ENCODE results near the gene ARVCF.

ARVCF gene

GRCh38 chr22:20056161-20056560 lies 39.5 kb upstream of the ARVCF start:
- H3K4me1 ChIP-seq (ENCODE audit: control insufficient read depth, low read length): no peaks in the 10 kb centered on the region
- no peaks in the 10 kb centered on the region for H3K79me2 ChIP-seq (ENCODE audit: control insufficient read depth, low read length)
- no peaks in the 10 kb centered on the region for H4K20me1 ChIP-seq (ENCODE audit: control insufficient read depth, insufficient read depth, low read depth, low read length)
- H3K9me2 ChIP-seq (replicated peaks; ENCODE audit: control insufficient read depth, low read length): no peaks in the 10 kb centered on the region
- TF ChIP-seq EZH2phosphoT487 (IDR thresholded peaks at IDR 0.05; ENCODE audit: borderline replicate concordance, low read length) (no peak), CTCF (IDR thresholded peaks at IDR 0.05; ENCODE audit: low read depth, low read length, poor library complexity, severe bottlenecking) (no peak)
- no peaks in the 10 kb centered on the region for H3K27me3 ChIP-seq (ENCODE audit: control insufficient read depth, low read length)
- no peak overlapping the region for H3K27ac ChIP-seq (ENCODE audit: low read depth, low read length)
- H3F3A ChIP-seq (ENCODE audit: control insufficient read depth, insufficient read depth): no peaks in the 10 kb centered on the region
- H3K36me3 ChIP-seq (ENCODE audit: control insufficient read depth, low read length): peaks cover 5% of the 10 kb centered on the region; the same call in 1 of the 2 replicates
- no peaks in the 10 kb centered on the region for H3K9me3 ChIP-seq (ENCODE audit: control insufficient read depth, insufficient read depth, low read length)
- H3K4me3 ChIP-seq (ENCODE audit: low read length): no peak overlapping the region
- no peak overlapping the region for H3K4me2 ChIP-seq (ENCODE audit: low read length)

GRCh38 chr22:20055654-20056053 lies 39.0 kb upstream of the ARVCF start:
- Histone ChIP-seq H3K27ac (ENCODE audit: low read depth, low read length) (no peak overlapping the region), H3K27me3 (ENCODE audit: control insufficient read depth, low read length) (no peaks in the 10 kb centered on the region), H4K20me1 (ENCODE audit: control insufficient read depth, insufficient read depth, low read depth, low read length) (no peaks in the 10 kb centered on the region), H3K9me3 (ENCODE audit: control insufficient read depth, insufficient read depth, low read length) (no peaks in the 10 kb centered on the region), H3K36me3 (ENCODE audit: control insufficient read depth, low read length) (peaks cover 3% of the 10 kb centered on the region; the same call in 1 of the 2 replicates), H3K4me1 (ENCODE audit: control insufficient read depth, low read length) (no peaks in the 10 kb centered on the region), H3K79me2 (ENCODE audit: control insufficient read depth, low read length) (no peaks in the 10 kb centered on the region), H3K4me3 (ENCODE audit: low read length) (no peak overlapping the region), H3F3A (ENCODE audit: control insufficient read depth, insufficient read depth) (no peaks in the 10 kb centered on the region), H3K9me2 (replicated peaks; ENCODE audit: control insufficient read depth, low read length) (no peaks in the 10 kb centered on the region), H3K4me2 (ENCODE audit: low read length) (no peak overlapping the region)
- TF ChIP-seq CTCF (IDR thresholded peaks at IDR 0.05; ENCODE audit: low read depth, low read length, poor library complexity, severe bottlenecking): no peak
- no peak for TF ChIP-seq EZH2phosphoT487 (IDR thresholded peaks at IDR 0.05; ENCODE audit: borderline replicate concordance, low read length)

GRCh38 chr22:20055144-20055543 lies 38.5 kb upstream of the ARVCF start:
- no peaks in the 10 kb centered on the region for H3K27me3 ChIP-seq (ENCODE audit: control insufficient read depth, low read length)
- TF ChIP-seq EZH2phosphoT487 (IDR thresholded peaks at IDR 0.05; ENCODE audit: borderline replicate concordance, low read length) (no peak), CTCF (IDR thresholded peaks at IDR 0.05; ENCODE audit: low read depth, low read length, poor library complexity, severe bottlenecking) (no peak)
- H3K27ac ChIP-seq (ENCODE audit: low read depth, low read length): no peak overlapping the region
- no peaks in the 10 kb centered on the region for H3F3A ChIP-seq (ENCODE audit: control insufficient read depth, insufficient read depth)
- H3K9me3 ChIP-seq (ENCODE audit: control insufficient read depth, insufficient read depth, low read length): no peaks in the 10 kb centered on the region
- no peak overlapping the region for H3K4me3 ChIP-seq (ENCODE audit: low read length)
- no peaks in the 10 kb centered on the region for H4K20me1 ChIP-seq (ENCODE audit: control insufficient read depth, insufficient read depth, low read depth, low read length)
- no peaks in the 10 kb centered on the region for H3K9me2 ChIP-seq (replicated peaks; ENCODE audit: control insufficient read depth, low read length)
- H3K36me3 ChIP-seq (ENCODE audit: control insufficient read depth, low read length): peaks cover 3% of the 10 kb centered on the region; the same call in 1 of the 2 replicates
- no peak overlapping the region for H3K4me2 ChIP-seq (ENCODE audit: low read length)
- H3K4me1 ChIP-seq (ENCODE audit: control insufficient read depth, low read length): no peaks in the 10 kb centered on the region
- H3K79me2 ChIP-seq (ENCODE audit: control insufficient read depth, low read length): no peaks in the 10 kb centered on the region
